IPS DF 19.7 (cell line): ENCODE measurements around the gene CSK.

Experiments used
- DNase-seq: peaks from one replicate; pipeline ENCODE4 v3.0.0-alpha.2; 2013; ENCODE audit warnings: low read depth, low spot score

The CSK gene

DNA sequence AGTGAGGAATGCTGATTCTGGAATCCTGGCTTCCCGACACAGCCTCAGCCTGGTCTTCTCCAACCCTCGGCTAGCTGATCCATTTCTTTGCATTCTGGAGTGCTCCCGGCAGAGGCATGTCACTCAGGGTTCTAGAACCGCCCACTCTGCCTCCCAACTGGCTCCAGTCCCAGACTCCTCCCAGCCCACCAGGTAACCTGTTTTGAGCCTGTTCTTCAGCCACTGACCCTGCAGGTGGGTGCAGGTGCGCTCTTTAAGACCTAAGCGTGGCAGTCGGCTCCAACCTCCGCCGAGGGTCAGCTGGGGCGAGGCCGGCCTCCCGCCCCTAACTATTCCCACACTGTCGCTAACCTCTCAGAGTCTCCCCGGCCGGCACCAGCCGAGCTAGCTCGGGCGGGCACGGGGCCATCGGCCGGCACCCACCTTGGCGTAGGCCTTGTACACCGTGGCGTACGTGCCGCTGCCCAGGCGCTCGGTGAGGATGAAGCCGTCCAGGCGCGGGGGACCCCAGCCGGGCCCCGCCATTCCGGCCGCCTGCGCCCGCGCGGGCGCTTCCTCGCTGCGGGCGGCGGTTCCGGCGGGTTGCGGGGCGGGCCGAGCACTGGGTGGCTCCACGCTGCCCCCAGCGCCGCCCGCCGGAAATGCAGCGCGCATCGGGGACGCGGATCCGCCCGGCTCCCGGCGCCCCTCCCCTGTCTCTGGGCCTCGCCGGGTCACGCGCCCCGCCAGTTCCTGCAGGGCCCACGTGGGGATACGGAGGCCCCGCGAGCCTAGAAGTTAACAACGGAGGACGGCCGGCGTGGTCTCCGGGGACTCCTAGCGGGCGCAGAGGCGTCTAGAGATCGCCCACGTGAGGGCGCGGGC, 60.9 kb downstream of the CSK start, which contains the start of gene ULK3:
TSS of gene ULK3 (minus strand) at position 576 of the 864 bp plus-strand sequence. CDS start at position 525, 51 bp downstream.
- DNase-seq, result peak; percentile 91

- DNase-seq, result no peak
Measured at GRCh38 chr15:74843445-74843828, 61.6 kb downstream of the CSK start.

GRCh38 chr15:74843891-74844299, 62.0 kb downstream of the CSK start:
- DNase-seq, result no peak

DNA sequence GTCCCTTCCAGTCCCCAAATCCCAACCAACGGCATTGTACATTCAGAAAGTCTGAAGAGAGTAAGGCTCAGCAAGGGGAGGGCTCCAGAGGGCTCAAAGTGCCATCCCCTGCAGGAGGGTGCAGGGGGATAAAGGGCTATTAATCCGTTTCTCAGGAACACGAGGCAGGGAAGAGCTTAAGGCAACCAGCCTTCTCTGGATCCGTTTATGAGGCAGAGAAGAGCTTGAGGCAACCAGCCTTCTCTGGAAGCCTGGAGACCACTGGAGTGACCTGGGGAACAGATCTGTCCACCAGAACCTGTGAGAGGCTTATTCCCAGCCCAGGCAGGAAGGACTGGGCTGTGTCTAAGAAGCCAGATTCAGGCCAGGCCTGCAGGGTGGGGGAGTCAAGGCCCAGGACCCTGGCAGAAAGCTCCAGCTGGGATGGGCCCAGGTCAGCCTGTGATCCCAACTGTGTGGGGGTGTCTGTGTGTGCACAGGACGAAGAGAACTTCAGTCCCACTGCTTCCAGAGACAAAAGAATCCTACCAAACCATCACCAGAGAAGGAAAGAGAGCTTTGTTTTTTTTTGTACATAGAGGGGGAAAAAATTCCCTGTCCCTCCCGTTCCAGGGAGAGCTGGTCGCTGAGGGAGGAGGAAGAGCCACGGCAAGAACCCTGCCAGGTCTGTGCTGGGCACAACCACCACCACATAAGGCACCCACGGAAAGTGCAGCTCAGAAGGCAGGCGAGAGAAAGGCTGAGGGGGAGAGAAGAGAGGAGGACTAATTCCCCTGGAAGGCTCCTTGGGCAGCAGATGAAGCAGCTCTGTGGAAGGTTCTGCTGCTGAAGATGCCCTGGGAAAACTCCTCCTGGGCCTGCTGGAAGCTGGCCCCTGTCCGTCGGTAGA, 62.7 kb downstream of the CSK start:
- no peak for DNase-seq

- no peak for DNase-seq
Measured at GRCh38 chr15:74845208-74845568, 63.3 kb downstream of the CSK start.

- DNase-seq, result no peak
Measured at GRCh38 chr15:74845581-74845980, 63.7 kb downstream of the CSK start.

GRCh38 chr15:74847432-74847831, 65.6 kb downstream of the CSK start:
- no peak for DNase-seq

- no peak for DNase-seq
Measured at GRCh38 chr15:74850393-74850792, 68.5 kb downstream of the CSK start.

GRCh38 chr15:74851960-74852359, 70.1 kb downstream of the CSK start:
- no peak for DNase-seq
